Measurements from ENCODE around the gene MORC4.

- TF ChIP-seq CTCF (IDR thresholded peaks at IDR 0.05), result no peak
- no peak for TF ChIP-seq ZFX (IDR thresholded peaks at IDR 0.05; ENCODE audit: borderline replicate concordance)
Measured at GRCh38 chrX:106932492-106932923, 67.5 kb downstream of the MORC4 start.
